Fibroblast of villous mesenchyme (primary cell): ENCODE results near the gene MTA2. TPM values are rescaled to one million over a fixed set of nuclear protein-coding genes. Genes with fewer than 3 reads are reported as not detected.
"Not testable (repeated sequence)": the region's sequence is repeated elsewhere in the genome, so short reads cannot be mapped to it uniquely, and the experiment has no call there.

ENCODE experiments used
- DNase-seq: peaks from one replicate; pipeline ENCODE4 v3.0.0-alpha.2; 2010; ENCODE audit warnings: low read depth
- H3K4me3 ChIP-seq: 2 replicates; pipeline ENCODE4 v1.5.1; 2011; ENCODE audit warnings: low read depth, mild to moderate bottlenecking, low read length
- total RNA-seq: library from RNA; depleted of rRNA; stranded (reverse); fragments of >200 nt; gene quantifications from 2 replicates; pipeline ENCODE4 v1.2.3, GENCODE V29; 2012
- TF ChIP-seq, protein P1 (sequence below): IDR thresholded peaks from 2 replicates; pipeline ENCODE4 v1.5.1; 2012; ENCODE audit warnings: low read depth, mild to moderate bottlenecking, low read length; ENCODE audit not compliant: insufficient read depth

Gene MTA2
- total RNA-seq, 1 donor, result 197 TPM

DNA sequence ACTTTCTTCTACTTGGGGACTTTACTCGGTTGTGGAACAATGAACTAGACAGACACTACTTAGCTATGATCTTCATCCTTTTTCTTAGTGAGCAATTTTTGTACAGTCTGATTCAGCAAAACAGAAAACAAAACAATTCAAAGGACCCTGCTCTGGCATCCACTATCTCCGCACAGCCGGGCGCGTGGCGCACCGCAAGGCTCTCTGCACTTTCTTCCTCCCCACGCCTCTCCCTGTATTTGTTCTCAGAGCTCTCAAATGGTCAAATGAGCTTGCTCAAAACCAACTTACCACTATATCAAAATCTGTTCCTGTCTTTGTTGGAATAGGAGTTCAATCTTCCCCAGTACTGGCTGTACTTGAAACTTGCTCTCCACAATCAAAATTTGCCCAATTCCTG lies 35.4 kb downstream of the MTA2 start:
- TF ChIP-seq, protein P1, sequence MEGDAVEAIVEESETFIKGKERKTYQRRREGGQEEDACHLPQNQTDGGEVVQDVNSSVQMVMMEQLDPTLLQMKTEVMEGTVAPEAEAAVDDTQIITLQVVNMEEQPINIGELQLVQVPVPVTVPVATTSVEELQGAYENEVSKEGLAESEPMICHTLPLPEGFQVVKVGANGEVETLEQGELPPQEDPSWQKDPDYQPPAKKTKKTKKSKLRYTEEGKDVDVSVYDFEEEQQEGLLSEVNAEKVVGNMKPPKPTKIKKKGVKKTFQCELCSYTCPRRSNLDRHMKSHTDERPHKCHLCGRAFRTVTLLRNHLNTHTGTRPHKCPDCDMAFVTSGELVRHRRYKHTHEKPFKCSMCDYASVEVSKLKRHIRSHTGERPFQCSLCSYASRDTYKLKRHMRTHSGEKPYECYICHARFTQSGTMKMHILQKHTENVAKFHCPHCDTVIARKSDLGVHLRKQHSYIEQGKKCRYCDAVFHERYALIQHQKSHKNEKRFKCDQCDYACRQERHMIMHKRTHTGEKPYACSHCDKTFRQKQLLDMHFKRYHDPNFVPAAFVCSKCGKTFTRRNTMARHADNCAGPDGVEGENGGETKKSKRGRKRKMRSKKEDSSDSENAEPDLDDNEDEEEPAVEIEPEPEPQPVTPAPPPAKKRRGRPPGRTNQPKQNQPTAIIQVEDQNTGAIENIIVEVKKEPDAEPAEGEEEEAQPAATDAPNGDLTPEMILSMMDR, result no peak
- H3K4me3 ChIP-seq, result no peak overlapping the region
- DNase-seq, result no peak

DNA sequence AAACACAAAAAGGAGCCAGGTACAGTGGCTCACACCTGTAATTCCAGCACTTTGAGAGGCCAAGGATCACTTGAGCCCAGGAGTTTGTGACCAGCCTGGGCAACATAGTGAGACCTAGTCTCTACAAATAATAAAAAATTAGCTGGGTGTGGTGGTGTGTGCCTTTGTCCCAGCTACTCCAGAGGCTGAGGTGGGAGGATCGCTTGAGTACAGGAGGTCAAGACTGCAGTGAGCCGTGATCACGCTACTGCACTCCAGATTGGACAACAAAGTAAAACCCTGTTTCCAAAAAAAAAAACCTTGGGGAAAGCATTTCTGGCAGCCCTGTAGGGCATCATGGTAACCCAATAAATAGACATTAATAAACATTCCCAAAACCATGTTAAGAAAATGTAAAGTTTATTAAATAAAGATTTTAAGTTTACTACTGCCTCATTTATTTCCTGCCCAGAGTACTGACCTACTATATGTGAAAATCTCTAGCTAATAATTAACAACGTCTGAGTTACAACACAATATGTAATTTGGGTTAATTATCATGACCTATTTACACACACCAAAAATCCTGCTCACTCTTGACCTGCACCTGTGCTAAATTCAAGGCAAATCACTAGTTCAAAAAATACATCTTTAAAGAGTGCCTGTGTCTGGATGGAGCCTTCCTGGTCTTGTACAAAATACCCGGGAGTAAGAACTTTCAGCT lies 36.4 kb downstream of the MTA2 start:
- no peak for DNase-seq
- TF ChIP-seq, protein P1, result no peak
- H3K4me3 ChIP-seq, result no peak overlapping the region

DNA sequence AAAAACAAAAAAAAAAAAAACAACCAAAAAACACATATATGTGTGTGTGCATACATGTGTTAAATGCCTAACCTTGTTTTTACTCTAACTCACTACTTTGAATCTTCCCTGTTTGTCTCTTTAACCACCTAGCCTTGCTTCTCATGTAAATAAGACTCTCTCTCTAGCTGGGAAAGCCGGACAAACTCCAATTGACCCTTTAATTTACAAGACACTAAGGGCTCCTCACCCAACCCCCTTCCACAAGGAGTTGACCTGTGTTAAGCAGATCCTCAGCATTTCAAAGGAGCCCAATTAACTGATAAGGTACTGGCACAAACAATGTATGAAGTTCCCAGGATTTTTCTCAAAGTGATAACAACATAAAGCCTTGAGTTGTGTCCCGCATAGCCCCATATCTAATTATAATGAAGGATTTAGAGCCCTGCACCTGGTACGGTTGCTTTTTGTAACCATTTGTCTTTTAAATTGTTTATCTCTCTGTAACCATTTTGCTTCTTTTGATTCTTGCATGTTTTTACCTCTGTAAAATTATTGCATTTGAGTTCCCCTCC lies 39.9 kb downstream of the MTA2 start:
- not testable (repeated sequence) for H3K4me3 ChIP-seq, DNase-seq

DNA sequence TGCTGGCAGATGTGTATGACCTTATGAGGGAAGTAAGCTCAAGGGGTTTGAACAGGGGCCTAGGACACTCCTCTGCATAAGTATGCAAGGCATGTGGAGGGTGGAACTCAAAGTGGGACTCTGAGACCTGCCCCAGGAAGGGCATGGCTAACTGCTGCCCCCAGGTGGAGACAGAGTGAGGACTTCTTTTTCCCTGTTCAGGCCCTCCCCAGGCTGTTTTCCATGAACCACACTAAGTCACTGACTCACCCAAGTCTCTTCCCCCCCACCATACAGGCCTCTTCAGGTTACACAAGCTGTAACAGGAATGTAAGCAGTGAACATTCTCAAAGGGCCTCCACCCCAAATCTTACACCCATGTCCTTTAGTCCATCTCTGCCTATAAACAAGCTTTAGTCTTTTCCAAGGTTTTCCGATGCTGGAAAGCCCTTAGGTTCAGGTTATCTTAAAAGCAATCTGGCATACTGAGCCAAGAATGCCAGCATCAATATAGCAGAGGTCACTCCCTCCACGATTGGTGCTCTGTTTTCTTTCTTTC lies 41.0 kb downstream of the MTA2 start:
- TF ChIP-seq, protein P1, result peak; percentile 92
- peak; percentile 99 for DNase-seq
- no peak overlapping the region for H3K4me3 ChIP-seq

DNA sequence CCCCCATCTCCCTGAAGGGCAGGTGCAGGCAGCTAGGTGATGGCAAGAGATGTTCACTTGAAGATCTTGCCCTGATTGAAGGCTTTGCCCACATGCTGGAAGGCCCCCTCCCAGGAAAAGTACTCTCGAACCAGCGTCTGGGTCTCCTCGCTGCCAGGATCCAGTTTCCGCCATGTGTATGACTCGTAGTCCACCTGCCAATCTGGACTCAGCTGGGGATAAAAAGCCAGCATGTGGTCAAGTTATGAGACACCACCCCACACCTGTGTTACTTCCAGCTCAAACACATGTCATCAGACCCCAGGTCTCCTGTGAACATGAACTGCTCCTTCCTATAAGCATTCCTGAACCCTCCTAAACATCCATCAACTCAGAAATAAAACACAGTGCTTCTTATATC lies 42.0 kb downstream of the MTA2 start:
- not testable (repeated sequence) for H3K4me3 ChIP-seq, DNase-seq

DNA sequence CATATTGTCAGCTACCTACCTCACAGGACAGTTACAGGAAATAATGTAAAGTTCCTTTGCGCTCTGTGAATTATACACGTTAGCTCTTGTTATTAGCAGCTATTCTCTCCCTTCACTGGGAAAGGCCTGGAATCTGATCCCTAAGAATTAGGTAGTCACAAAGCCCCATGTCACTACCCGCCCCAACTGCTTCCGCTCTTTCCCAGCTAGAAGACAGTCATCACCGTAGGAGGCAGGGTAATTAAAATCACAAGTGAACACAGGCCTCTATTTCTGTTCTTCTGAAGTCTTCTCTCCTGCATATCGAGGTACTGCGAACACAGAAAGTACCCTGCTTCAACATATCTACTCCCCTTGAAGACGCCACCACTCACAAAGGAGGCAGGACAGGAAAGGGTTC lies 42.5 kb downstream of the MTA2 start:
- H3K4me3 ChIP-seq, result no peak overlapping the region
- TF ChIP-seq, protein P1, result no peak
- DNase-seq, result no peak

DNA sequence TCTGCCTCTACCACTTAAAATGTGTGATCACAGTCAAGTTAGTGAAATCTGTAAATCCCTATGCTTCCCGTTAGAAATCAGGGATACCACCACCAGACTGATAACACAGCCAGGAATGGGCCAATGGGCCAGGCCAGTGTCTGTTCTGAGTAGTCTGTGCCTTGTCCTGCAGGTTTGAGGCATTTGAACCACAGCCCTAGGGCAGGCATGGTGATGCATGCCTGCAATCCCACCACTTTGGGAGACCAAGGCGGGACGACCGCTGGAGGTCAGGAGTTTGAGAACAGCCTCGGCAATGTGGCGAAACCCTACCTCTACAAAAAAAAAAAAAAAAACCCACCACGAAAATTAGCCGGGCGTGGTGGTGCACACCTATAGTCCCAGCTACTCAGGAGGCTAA lies 43.0 kb downstream of the MTA2 start:
- TF ChIP-seq, protein P1, result no peak
- no peak overlapping the region for H3K4me3 ChIP-seq
- no peak for DNase-seq
